NB4 (cell line): ENCODE data around the gene SHH.

Experiments
- MYC ChIP-seq: IDR thresholded peaks from 2 replicates; pipeline ENCODE4 v1.6.1; 2011; ENCODE audit warnings: low read depth, low read length
- POLR2A ChIP-seq: IDR thresholded peaks from 2 replicates; pipeline ENCODE4 v1.6.1; 2011; ENCODE audit warnings: mild to moderate bottlenecking; ENCODE audit not compliant: insufficient read length; ENCODE audit errors: extremely low read depth
- TF ChIP-seq, protein P1 (sequence below): IDR thresholded peaks from 2 replicates; pipeline ENCODE4 v1.6.1; 2011; ENCODE audit warnings: low read depth, low read length
- TF ChIP-seq, protein P2 (sequence below): IDR thresholded peaks from one replicate; pipeline ENCODE4 v1.5.1; 2012; ENCODE audit warnings: low read depth, low read length

DNA sequence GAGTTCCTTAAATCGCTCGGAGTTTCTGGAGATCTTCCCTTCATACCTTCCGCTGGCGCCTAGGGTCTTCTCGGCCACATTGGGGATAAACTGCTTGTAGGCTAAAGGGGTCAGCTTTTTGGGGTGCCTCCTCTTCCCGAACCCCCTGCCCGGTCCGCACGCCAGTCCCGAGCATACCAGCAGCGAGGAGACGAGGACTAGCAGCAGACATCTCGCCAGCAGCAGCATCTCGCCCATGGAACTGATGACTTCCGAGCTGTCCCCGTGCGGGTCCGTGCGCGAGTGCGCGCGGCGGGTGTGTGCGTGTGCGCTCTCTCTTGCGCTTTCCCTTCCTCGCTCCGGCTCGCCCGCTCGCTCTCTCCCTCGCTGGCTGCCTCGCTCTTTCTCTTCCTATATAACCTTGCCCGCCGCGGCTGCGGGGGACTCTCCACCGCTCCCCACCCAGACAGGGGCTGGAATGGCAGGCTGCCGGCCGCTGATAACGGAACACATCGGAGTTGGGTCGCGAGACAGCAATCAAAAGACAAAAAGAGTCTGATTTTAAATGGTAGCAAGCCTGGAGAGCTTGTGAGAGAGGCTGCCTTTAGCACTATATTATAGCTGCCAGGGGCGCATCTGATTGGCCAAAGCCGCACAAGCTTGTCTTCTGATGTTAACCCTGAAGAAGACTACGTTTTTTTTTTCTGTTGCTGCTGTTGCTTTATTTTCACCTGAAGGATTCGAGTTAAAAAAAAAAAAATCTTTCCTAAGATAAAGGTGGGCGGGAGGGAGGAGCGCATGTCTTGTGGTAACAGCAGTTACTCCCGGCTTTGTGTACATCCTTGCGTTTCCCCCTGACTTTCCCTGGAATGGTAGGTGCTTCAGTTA is at the start of gene SHH:
- TF ChIP-seq, protein P1, sequence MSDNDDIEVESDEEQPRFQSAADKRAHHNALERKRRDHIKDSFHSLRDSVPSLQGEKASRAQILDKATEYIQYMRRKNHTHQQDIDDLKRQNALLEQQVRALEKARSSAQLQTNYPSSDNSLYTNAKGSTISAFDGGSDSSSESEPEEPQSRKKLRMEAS: no peak
- TF ChIP-seq, protein P2, sequence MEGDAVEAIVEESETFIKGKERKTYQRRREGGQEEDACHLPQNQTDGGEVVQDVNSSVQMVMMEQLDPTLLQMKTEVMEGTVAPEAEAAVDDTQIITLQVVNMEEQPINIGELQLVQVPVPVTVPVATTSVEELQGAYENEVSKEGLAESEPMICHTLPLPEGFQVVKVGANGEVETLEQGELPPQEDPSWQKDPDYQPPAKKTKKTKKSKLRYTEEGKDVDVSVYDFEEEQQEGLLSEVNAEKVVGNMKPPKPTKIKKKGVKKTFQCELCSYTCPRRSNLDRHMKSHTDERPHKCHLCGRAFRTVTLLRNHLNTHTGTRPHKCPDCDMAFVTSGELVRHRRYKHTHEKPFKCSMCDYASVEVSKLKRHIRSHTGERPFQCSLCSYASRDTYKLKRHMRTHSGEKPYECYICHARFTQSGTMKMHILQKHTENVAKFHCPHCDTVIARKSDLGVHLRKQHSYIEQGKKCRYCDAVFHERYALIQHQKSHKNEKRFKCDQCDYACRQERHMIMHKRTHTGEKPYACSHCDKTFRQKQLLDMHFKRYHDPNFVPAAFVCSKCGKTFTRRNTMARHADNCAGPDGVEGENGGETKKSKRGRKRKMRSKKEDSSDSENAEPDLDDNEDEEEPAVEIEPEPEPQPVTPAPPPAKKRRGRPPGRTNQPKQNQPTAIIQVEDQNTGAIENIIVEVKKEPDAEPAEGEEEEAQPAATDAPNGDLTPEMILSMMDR: no peak
- TF ChIP-seq POLR2A (no peak), MYC (no peak)
